HepG2 (cell line): ENCODE results near the gene EMP2. TPM values are rescaled to one million over a fixed set of nuclear protein-coding genes. Genes with fewer than 3 reads are reported as not detected.

Experiments
- CTCF ChIP-seq: sonication (generic); formaldehyde crosslinking; IDR thresholded peaks from 2 replicates; pipeline ENCODE4 v1.5.0; 2020; ENCODE audit warnings: mild to moderate bottlenecking, missing genetic modification reagents, moderate library complexity
- HOXD1 ChIP-seq: sonication (generic); formaldehyde crosslinking; IDR thresholded peaks from 2 replicates; pipeline ENCODE4 v1.5.0; 2020; ENCODE audit warnings: missing genetic modification reagents
- IKZF5 ChIP-seq: IDR thresholded peaks from 2 replicates; pipeline ENCODE4 v1.6.1; 2018; ENCODE audit warnings: missing genetic modification reagents, mild to moderate bottlenecking, missing compliant biosample characterization
- SAP130 ChIP-seq: IDR thresholded peaks from 2 replicates; pipeline ENCODE4 v1.6.1; 2016; ENCODE audit warnings: low read depth
- SMARCC2 ChIP-seq: fragments of 450-650 bp; IDR thresholded peaks from 2 replicates; pipeline ENCODE4 v1.6.1; 2017; ENCODE audit warnings: antibody characterized with exemption, mild to moderate bottlenecking
- XRCC5 ChIP-seq: fragments of 200-400 bp; formaldehyde crosslinking; optimal IDR thresholded peaks from 2 replicates; pipeline ENCODE3; 2017; ENCODE audit warnings: mild to moderate bottlenecking, low read length
- YY1 ChIP-seq: IDR thresholded peaks from 2 replicates; pipeline ENCODE4 v1.6.1; 2011; ENCODE audit warnings: low read length, low read depth, moderate library complexity, mild to moderate bottlenecking; ENCODE audit not compliant: insufficient read depth, insufficient replicate concordance
- ZNF251 ChIP-seq: sonication (generic); formaldehyde crosslinking; IDR thresholded peaks from 2 replicates; pipeline ENCODE4 v1.9.0; 2021; ENCODE audit warnings: mild to moderate bottlenecking, missing genetic modification reagents
- ZNF512 ChIP-seq: sonication (generic); formaldehyde crosslinking; IDR thresholded peaks from 2 replicates; pipeline ENCODE4 v1.4.0; 2020; ENCODE audit warnings: mild to moderate bottlenecking, missing genetic modification reagents
- ZNF609 ChIP-seq: sonication (generic); formaldehyde crosslinking; IDR thresholded peaks from 2 replicates; pipeline ENCODE4 v1.4.0; 2020; ENCODE audit warnings: mild to moderate bottlenecking, missing genetic modification reagents, borderline replicate concordance
- ZNF713 ChIP-seq: sonication (generic); formaldehyde crosslinking; IDR thresholded peaks from 2 replicates; pipeline ENCODE4 v1.4.0; 2020; ENCODE audit warnings: mild to moderate bottlenecking, missing genetic modification reagents
- polyA plus RNA-seq, 8 experiments: library from polyadenylated mRNA; depleted of rRNA in 3 of 8; stranded (reverse) in 7 of 8; unstranded in 1 of 8; fragments of >200 nt; fragmentation: Illumina TruSeq in 4 of 8; extraction: Trizol in 4 of 8; gene quantifications; 2 replicates each; pipeline versions ENCODE4 v1.2.1 to v1.2.3, GENCODE V29; 2011 to 2016; ENCODE audit warnings: low read depth in 4 of 8, missing spikeins in 1 of 8, mixed read lengths in 1 of 8; ENCODE audit not compliant: insufficient read depth in 1 of 8
- total RNA-seq, 5 experiments: library from RNA; depleted of rRNA; stranded (reverse); fragments of >200 nt; fragmentation: Illumina TruSeq; extraction: Trizol; gene quantifications; 2 replicates each; pipeline ENCODE4 v1.2.3, GENCODE V29; 2016; ENCODE audit warnings: low read depth in 1 of 5
- TF ChIP-seq, protein P1 (sequence below): sonication (generic); formaldehyde crosslinking; IDR thresholded peaks from 2 replicates; pipeline ENCODE4 v1.4.0; 2020; ENCODE audit warnings: low read depth, missing genetic modification reagents

Gene EMP2
- total and polyA plus RNA-seq, 2 of the 13 experiments (the other 11 are each of a cell fraction or from before 2014, with no cell fraction given), result 24.6 to 91.2 TPM

DNA sequence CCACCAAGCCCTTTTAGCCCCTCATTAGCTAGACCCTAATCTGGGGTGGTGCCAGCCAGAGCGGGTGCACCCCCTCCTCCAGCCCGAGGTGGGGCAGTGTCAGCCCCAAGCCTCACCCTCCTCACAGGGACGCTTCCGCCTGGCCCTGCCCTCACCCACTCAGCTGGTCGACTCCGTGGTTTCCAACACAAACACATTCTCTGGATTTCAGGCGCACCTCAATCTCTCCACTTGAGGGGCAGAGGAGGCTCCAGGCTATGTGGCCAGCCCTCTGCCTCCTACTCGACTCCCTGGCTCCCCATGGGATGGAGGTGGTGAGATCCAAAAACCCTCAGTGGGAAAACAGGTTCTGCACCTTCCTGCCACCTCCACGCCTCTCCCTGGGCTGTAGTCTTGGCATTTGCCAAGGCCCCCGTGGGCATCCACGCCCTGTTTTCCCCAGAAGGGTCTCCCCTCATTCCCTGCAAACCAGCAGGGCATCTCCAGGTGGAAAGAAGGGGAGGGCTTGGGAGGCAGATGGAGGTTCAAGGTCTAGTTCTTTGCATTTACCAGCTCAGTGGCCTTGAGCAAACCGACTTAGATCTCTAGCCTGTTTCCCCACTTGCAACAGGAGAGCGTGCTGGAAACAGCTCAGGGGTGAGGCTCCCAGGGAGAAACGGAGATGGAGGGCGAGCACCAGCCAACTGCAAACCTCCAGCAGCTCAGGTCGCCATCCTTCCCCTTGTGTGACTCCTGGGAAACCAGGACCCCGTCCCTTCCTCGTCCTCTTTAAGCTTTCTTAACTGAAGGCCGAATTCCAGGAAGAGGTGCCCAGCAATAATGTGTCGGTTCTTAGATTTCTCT is 1.7 kb downstream of the EMP2 start (continued):
- no peak for TF ChIP-seq YY1
- TF ChIP-seq ZNF713, result no peak
- TF ChIP-seq ZNF512 (CRISPR knock-in tag), result 0 out of 2 replicates have a peak, but pooled peaks have one; percentile 27
- TF ChIP-seq HOXD1 (CRISPR knock-in tag), result no peak; the same call in 1 of the 2 replicates
- peak; percentile 75 for TF ChIP-seq IKZF5 (CRISPR knock-in tag)
- TF ChIP-seq ZNF609, result 0 out of 2 replicates have a peak, but pooled peaks have one; percentile 20
- peak; percentile 31 for TF ChIP-seq XRCC5
- no peak for TF ChIP-seq SMARCC2
- no peak for TF ChIP-seq ZNF251 (CRISPR knock-in tag)
- TF ChIP-seq, protein P1, sequence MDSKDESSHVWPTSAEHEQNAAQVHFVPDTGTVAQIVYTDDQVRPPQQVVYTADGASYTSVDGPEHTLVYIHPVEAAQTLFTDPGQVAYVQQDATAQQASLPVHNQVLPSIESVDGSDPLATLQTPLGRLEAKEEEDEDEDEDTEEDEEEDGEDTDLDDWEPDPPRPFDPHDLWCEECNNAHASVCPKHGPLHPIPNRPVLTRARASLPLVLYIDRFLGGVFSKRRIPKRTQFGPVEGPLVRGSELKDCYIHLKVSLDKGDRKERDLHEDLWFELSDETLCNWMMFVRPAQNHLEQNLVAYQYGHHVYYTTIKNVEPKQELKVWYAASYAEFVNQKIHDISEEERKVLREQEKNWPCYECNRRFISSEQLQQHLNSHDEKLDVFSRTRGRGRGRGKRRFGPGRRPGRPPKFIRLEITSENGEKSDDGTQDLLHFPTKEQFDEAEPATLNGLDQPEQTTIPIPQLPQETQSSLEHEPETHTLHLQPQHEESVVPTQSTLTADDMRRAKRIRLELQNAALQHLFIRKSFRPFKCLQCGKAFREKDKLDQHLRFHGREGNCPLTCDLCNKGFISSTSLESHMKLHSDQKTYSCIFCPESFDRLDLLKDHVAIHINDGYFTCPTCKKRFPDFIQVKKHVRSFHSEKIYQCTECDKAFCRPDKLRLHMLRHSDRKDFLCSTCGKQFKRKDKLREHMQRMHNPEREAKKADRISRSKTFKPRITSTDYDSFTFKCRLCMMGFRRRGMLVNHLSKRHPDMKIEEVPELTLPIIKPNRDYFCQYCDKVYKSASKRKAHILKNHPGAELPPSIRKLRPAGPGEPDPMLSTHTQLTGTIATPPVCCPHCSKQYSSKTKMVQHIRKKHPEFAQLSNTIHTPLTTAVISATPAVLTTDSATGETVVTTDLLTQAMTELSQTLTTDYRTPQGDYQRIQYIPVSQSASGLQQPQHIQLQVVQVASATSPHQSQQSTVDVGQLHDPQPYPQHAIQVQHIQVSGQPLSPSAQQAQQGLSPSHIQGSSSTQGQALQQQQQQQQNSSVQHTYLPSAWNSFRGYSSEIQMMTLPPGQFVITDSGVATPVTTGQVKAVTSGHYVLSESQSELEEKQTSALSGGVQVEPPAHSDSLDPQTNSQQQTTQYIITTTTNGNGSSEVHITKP (CRISPR knock-in tag), result peak; percentile 51; the same call in 1 of the 2 replicates
- TF ChIP-seq CTCF (CRISPR knock-in tag), result peak; percentile 7; the same call in 1 of the 2 replicates
- peak; percentile 72 for TF ChIP-seq SAP130
